SKM-1 (cell line): ENCODE results near the gene TBCEL.
"Not testable (repeated sequence)": the region's sequence is repeated elsewhere in the genome, so short reads cannot be mapped to it uniquely, and the experiment has no call there.

Experiments
- DNase-seq: peaks from one replicate; lab custom pipeline; 2025; ENCODE audit not compliant: unreplicated experiment; lab: John Stamatoyannopoulos, UW

TBCEL gene

GRCh38 chr11:121105063-121105480, 81.2 kb downstream of the TBCEL start:
- no peak for DNase-seq

- DNase-seq, result no peak
Measured at GRCh38 chr11:121105481-121106195, 81.7 kb downstream of the TBCEL start.

- DNase-seq, result no peak
Measured at GRCh38 chr11:121106812-121107211, 82.9 kb downstream of the TBCEL start.

- DNase-seq, result no peak
Measured at GRCh38 chr11:121108413-121108812, 84.5 kb downstream of the TBCEL start.

GRCh38 chr11:121109471-121109870, 85.6 kb downstream of the TBCEL start:
- no peak for DNase-seq

GRCh38 chr11:121109916-121110586, 86.1 kb downstream of the TBCEL start:
- DNase-seq, result no peak

- DNase-seq, result no peak
Measured at GRCh38 chr11:121110871-121111724, 87.2 kb downstream of the TBCEL start.

GRCh38 chr11:121112498-121113455, 88.9 kb downstream of the TBCEL start:
- peak; percentile 20 for DNase-seq

- DNase-seq, result no peak
Measured at GRCh38 chr11:121113611-121114010, 89.7 kb downstream of the TBCEL start.

- not testable (repeated sequence) for DNase-seq
Measured at GRCh38 chr11:121115024-121115423, 91.1 kb downstream of the TBCEL start.

GRCh38 chr11:121117788-121118187, 93.9 kb downstream of the TBCEL start:
- DNase-seq, result no peak

GRCh38 chr11:121119440-121119839, 95.5 kb downstream of the TBCEL start:
- no peak for DNase-seq

- no peak for DNase-seq
Measured at GRCh38 chr11:121122328-121122727, 98.4 kb downstream of the TBCEL start.

GRCh38 chr11:121123496-121124069, 99.7 kb downstream of the TBCEL start:
- no peak for DNase-seq

- DNase-seq, result no peak
Measured at GRCh38 chr11:121127809-121128208, 103.9 kb downstream of the TBCEL start.

- no peak for DNase-seq
Measured at GRCh38 chr11:121129362-121130340, 105.7 kb downstream of the TBCEL start.

- DNase-seq, result no peak
Measured at GRCh38 chr11:121131656-121132055, 107.8 kb downstream of the TBCEL start.

- DNase-seq, result no peak
Measured at GRCh38 chr11:121132211-121132976, 108.5 kb downstream of the TBCEL start.
